VCaP (cell line): ENCODE results near the gene BLOC1S3.

ENCODE experiments used
- H3K27ac ChIP-seq: fragments of 450-650 bp; 2 replicates; pipeline ENCODE4 v1.5.1; 2017
- TF ChIP-seq, protein P1 (sequence below): fragments of 450-650 bp; conservative IDR thresholded peaks from 2 replicates; pipeline ENCODE4 v1.5.1; 2017; ENCODE audit warnings: mild to moderate bottlenecking, moderate library complexity

Gene BLOC1S3

DNA sequence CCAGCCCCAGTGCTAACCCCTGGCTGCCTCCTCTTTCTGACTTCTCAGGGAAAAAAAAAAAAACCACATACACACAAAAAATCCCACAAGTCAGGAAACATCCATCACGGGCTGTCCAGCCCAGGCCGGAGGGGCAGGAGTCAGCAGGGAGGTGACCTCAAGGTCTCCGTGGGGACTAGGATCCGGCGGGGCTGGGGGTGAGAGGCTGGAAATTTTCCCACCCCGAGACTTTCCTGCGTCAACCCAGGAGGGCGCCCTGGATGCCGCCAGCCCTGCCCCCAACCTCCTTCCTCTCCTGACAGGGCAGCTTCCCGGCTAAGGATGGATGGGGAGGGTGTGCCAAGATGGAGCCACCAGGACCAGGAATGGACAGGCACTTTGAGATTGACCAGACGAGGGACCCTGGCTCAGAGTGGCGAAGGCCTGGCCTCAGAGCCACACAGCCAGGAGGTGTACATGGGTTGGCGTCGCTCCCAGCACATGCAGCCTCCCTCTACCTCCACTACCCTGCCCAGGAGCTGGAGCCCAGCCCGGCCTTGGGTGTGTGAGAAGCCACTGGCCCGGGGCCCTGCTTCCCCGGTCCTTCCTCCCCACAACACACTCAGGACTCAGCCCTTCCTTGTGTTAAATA is 33.3 kb downstream of the BLOC1S3 start:
- TF ChIP-seq, protein P1, sequence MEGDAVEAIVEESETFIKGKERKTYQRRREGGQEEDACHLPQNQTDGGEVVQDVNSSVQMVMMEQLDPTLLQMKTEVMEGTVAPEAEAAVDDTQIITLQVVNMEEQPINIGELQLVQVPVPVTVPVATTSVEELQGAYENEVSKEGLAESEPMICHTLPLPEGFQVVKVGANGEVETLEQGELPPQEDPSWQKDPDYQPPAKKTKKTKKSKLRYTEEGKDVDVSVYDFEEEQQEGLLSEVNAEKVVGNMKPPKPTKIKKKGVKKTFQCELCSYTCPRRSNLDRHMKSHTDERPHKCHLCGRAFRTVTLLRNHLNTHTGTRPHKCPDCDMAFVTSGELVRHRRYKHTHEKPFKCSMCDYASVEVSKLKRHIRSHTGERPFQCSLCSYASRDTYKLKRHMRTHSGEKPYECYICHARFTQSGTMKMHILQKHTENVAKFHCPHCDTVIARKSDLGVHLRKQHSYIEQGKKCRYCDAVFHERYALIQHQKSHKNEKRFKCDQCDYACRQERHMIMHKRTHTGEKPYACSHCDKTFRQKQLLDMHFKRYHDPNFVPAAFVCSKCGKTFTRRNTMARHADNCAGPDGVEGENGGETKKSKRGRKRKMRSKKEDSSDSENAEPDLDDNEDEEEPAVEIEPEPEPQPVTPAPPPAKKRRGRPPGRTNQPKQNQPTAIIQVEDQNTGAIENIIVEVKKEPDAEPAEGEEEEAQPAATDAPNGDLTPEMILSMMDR = no peak
- peak overlapping the region; percentile 40 for H3K27ac ChIP-seq

DNA sequence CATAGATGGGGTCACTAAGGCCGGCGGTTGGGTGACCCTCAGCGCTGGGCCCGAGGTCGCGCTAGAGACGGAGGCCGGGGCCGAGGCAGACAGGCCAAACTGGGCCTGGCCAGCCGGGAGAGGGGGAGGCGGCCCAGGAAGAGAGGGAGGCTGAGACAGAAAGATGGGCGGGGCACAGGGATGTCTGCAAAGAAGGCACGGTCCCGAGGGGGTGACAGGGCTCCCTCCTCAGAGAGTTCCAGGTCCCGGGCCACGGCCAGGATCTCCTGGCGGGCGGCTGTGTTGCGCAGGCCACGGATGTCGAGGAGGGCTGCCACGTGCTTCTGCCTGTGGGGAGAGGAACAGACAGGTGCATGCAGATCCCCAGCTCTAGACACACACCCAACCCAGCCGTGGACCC is 34.4 kb downstream of the BLOC1S3 start:
- no peak overlapping the region; the same call in 1 of the 2 replicates for H3K27ac ChIP-seq
- TF ChIP-seq, protein P1 = no peak

DNA sequence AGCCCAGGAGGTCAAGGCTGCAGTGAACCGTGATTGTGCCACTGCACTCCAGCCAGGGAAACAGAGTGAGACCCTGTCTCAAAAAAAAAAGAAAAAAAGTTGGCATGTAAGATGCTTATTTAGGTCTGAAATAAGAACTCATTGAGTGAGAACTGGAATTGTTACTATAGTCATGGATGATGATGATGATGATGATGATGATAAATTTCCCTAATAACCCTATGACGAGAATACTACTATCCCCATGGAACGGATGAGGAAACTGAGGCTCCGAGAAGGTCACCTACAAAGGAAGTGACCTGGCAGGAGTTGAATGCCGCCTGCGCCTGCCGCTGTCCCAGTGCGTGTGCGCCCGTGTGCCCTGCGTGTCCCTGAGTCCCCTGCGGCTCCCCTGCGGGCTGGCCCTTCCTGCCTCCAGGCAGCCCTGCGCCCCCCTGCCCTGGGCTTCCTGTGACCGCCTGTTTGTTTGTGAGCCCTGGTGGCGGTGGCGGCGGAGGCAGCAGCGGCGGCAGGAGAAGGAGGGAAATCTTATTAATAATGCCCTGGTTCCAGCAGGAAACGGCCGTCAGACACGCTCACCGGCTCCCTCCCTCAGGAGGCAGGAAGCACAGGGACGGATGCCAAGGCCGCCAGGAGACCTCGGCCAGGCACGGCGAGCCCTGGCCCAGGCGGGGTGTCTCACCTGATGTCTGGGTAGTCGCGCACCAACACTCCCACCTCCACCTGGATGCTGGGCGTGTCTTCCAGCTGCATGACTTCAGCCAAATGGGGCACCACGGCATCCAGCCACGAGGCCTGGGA is 37.0 kb downstream of the BLOC1S3 start:
- TF ChIP-seq, protein P1 = 0 out of 2 replicates have a peak, but pooled peaks have one; percentile 14
- H3K27ac ChIP-seq = peak overlapping the region; percentile 84

DNA sequence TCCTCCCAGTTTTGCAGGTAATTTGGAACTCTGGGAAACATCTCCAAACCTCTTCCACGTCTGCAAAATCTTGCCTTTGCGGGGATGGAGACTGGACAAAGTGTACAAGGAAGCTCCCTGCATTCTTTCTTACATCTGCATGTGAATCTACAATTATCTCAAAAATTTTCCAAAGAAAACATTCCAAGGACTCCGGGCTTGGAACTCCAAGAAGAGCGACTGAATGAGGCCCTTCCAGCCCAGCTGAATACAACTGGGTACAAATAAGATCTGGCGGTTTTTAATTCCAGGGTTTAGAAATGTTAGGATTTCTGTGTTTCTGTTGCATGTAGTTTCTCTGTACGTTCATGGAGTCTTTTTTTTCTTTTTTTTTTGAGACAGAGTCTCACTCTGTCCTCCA is 38.1 kb downstream of the BLOC1S3 start:
- TF ChIP-seq, protein P1 = no peak
- peak overlapping the region; percentile 84; the same call in 1 of the 2 replicates for H3K27ac ChIP-seq

DNA sequence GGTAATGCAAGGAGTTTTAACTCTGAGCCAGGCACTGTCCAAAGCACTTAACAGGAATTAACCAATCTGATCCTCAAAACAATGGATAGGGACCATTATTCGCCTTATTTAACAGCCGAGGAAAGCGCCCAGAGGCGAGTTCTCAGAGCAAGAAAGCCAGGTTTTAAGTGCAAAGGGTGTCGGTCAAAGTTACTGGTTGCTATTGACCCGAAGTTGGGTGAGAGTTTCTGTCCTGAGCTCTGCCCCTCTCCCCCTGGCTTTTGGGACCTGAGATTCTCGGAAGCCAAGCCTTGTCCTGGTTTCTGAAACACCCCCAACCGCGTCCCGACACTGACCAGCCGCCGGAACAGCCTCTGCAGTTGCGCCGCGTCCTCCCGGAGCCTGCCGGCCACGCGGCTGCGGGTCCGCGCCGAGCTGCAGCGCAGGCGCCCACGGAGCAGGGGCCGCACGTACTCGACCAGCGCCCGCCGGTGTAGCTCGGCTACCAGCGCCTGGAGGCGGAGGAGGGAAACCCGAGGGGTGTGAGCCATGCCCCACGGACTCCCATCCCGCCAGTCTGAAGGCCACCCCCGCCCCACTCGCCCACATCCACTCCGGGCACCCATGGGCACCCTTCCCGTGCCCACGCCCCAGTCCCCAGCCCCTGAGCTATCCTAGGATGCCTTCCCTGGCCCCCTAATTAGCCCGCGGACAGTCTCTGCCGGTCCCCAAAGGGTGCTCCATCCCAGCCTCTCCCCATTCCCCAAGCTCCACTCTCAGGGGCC is 38.8 kb downstream of the BLOC1S3 start:
- no peak overlapping the region for H3K27ac ChIP-seq
- TF ChIP-seq, protein P1 = no peak

DNA sequence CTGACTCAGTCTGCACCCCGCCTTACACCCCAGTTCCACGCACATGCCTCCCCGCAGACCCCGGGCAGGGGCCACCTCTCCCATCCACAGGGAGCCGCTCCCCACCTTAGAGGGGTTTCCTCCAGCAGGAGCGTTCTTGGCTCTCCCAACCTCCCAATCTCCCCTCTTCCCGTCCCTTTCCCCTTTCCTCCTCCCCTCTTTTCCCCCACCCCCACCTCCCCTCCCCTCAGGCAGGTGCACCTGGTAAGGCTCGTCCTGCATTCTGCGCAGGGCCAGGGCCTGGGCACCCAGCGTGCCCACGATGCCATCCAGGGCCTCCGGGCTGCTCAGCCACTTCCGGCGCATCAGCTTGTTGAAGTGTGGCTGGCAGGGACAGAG is 39.4 kb downstream of the BLOC1S3 start:
- TF ChIP-seq, protein P1 = no peak
- H3K27ac ChIP-seq = no peak overlapping the region

DNA sequence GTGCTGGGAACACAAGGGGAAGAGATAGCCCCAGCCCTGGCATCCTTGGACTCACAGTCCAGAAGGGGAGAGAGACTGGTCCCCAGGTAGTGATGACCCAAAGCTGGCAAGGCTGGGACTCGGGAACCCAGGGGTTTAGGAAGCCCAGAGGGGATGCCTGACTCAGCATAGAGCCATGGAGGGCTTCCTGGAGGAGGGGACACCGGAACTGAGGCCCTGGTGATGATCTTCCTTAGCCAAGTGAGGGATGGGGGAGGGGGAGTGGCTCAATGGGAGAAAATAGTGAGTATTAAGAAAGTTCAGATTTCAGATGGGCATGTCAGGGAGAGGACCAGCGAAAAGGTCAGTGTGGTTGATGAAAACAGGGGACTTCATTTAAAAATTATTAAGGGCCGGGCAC is 39.8 kb downstream of the BLOC1S3 start:
- TF ChIP-seq, protein P1 = no peak
- no peak overlapping the region for H3K27ac ChIP-seq
